Head of caudate nucleus (tissue), 42 donors: ENCODE data around the gene ABHD10.
A peak's percentile ranks its signal among the peaks of the same experiment; 100 is the strongest.

Experiments used
- DNase-seq, 42 donors: peaks; one replicate each; pipeline versions ENCODE4 v3.0.0 to v3.0.0-alpha.2; 2020 to 2021; ENCODE audit warnings: mixed read lengths in 7 of 42
- intact Hi-C: fragments of 100-400 bp; cut with DNase I; formaldehyde crosslinking; loops from one replicate; pipeline ENCODE4 v1.15.0; 2022

ABHD10 gene

GRCh38 chr3:111998636-111999483, 20.0 kb downstream of the ABHD10 start, which contains the start of gene TAGLN3:
TAGLN3 (plus strand) TSS chr3:111998922; CDS start chr3:111999423, 501 bp downstream.
- peak; percentile 34 to 88 (median 66) for DNase-seq
- intact Hi-C loops: no loop called here

- intact Hi-C loops: no loop called here
- peak in 6 of 42 donors; percentile 12 to 47 (median 31) for DNase-seq
Measured at GRCh38 chr3:111999484-112000324, 20.9 kb downstream of the ABHD10 start.

GRCh38 chr3:112000367-112000771, 21.5 kb downstream of the ABHD10 start:
- peak in 2 of 42 donors; percentile 17 to 35 for DNase-seq
- intact Hi-C loops: no loop called here

GRCh38 chr3:112000966-112001365, 22.1 kb downstream of the ABHD10 start:
- intact Hi-C loops: no loop called here

GRCh38 chr3:112001526-112001925, 22.7 kb downstream of the ABHD10 start:
- DNase-seq: no peak
- intact Hi-C loops: no loop called here

More at GRCh38 chr3:112000966-112001365, 22.1 kb downstream of the ABHD10 start:
- no peak for DNase-seq

GRCh38 chr3:112002096-112002971, 23.5 kb downstream of the ABHD10 start:
- peak in 37 of 42 donors; percentile 11 to 78 (median 50) for DNase-seq

GRCh38 chr3:112003321-112004080, 24.7 kb downstream of the ABHD10 start:
- DNase-seq: no peak
- intact Hi-C loops: no loop called here

More at GRCh38 chr3:112002096-112002971, 23.5 kb downstream of the ABHD10 start:
- intact Hi-C loops: no loop called here

- intact Hi-C loops: no loop called here
- no peak for DNase-seq
Measured at GRCh38 chr3:112004187-112004586, 25.4 kb downstream of the ABHD10 start.

GRCh38 chr3:112004669-112005068, 25.8 kb downstream of the ABHD10 start:
- intact Hi-C loops: no loop called here
- DNase-seq: no peak

GRCh38 chr3:112005091-112005672, 26.4 kb downstream of the ABHD10 start:
- intact Hi-C loops: no loop called here
- no peak for DNase-seq

- DNase-seq: peak in 1 of 42 donors; percentile 31
- intact Hi-C loops: no loop called here
Measured at GRCh38 chr3:112007633-112008032, 28.8 kb downstream of the ABHD10 start.

- intact Hi-C loops: no loop called here
- no peak for DNase-seq
Measured at GRCh38 chr3:112009670-112010069, 30.8 kb downstream of the ABHD10 start.

GRCh38 chr3:112010636-112011035, 31.8 kb downstream of the ABHD10 start:
- intact Hi-C loops: no loop called here
- no peak for DNase-seq

- peak in 1 of 42 donors; percentile 28 for DNase-seq
- intact Hi-C loops: no loop called here
Measured at GRCh38 chr3:112011376-112011940, 32.6 kb downstream of the ABHD10 start.

- intact Hi-C loops: no loop called here
- DNase-seq: no peak
Measured at GRCh38 chr3:112012205-112012992, 33.6 kb downstream of the ABHD10 start.

- intact Hi-C loops: no loop called here
- DNase-seq: peak; percentile 53 to 86 (median 72)
Measured at GRCh38 chr3:112013058-112013783, 34.4 kb downstream of the ABHD10 start.
